K562 (cell line): ENCODE data around the gene FRAT1. TPM values are rescaled to one million over a fixed set of nuclear protein-coding genes. Genes with fewer than 3 reads are reported as not detected.
A peak's percentile ranks its signal among the peaks of the same experiment; 100 is the strongest.

Experiments used
- ATAC-seq: fragments of 200-7000 bp; cut with Tn5 transposase; 3 replicates; pipeline ENCODE4 v1.9.1; 2020; ENCODE audit warnings: moderate library complexity
- Bru-seq: library from RNA; stranded (reverse); fragments of 400-500 nt; gene quantifications from one replicate; lab custom pipeline; 2021; lab: Mats Ljungman, UMichigan
- BruChase-seq, 2 experiments: library from RNA; stranded (reverse); fragments of 400-500 nt; gene quantifications; one replicate each; lab custom pipeline; 2021; lab: Mats Ljungman, UMichigan
- BruUV-seq: library from RNA; stranded (reverse); fragments of 400-500 nt; replicated peaks from 2 replicates; lab custom pipeline; 2021; lab: Mats Ljungman, UMichigan
- CTCF ChIA-PET: fragments of 300-600 bp; formaldehyde crosslinking; extraction: SDS; loops from one replicate; lab custom pipeline; 2021; ENCODE audit warnings: low intra/inter-chr PET ratio; lab: Yijun Ruan, JAX
- POLR2A ChIA-PET: fragments of 300-600, 350-650 bp; sonication (Branson Sonifier 250); formaldehyde crosslinking; extraction: SDS; loops from one replicate; lab custom pipeline; 2021; ENCODE audit warnings: antibody characterized with exemption, inconsistent platforms; lab: Yijun Ruan, JAX
- DNase-seq, 4 experiments: peaks; one replicate each; pipeline versions ENCODE4 v3.0.0 to v3.0.0-alpha.2; 2011 to 2018; ENCODE audit warnings: low spot score in 3 of 4, mixed read lengths in 3 of 4; ENCODE audit errors: extremely low read depth in 1 of 4
- FAIRE-seq: peaks from 2 replicates; lab custom pipeline; 2011; peaks lifted over from hg19 to GRCh38; lab: Jason Lieb, UNC
- H2AFZ ChIP-seq: 2 replicates; pipeline ENCODE4 v1.6.0; 2011; ENCODE audit warnings: low read depth, low read length, control low read depth, inconsistent platforms
- H3K27ac ChIP-seq: fragments of 200-600 bp; 3 replicates; pipeline ENCODE4 v1.8.0; 2011; ENCODE audit warnings: low read depth, mild to moderate bottlenecking, control low read depth, inconsistent platforms, low read length, moderate library complexity, mixed read lengths; ENCODE audit errors: extremely low read depth
- H3K27me3 ChIP-seq, 2 experiments: fragments of 300-600 bp in 1 of 2; 2 replicates in 1 of 2; 3 replicates in 1 of 2; pipeline versions ENCODE4 v1.6.0 to v1.8.0; 2011; ENCODE audit warnings: inconsistent platforms in 2 of 2, low read length in 2 of 2, mild to moderate bottlenecking in 1 of 2, mixed read lengths in 1 of 2, moderate library complexity in 1 of 2; ENCODE audit not compliant: control insufficient read depth in 2 of 2, insufficient read depth in 2 of 2
- H3K36me3 ChIP-seq: fragments of 300-600 bp; 3 replicates; pipeline ENCODE4 v1.8.0; 2011; ENCODE audit warnings: mild to moderate bottlenecking, low read length, inconsistent platforms; ENCODE audit not compliant: control insufficient read depth, insufficient read depth
- H3K4me1 ChIP-seq, 2 experiments: fragments of 200-600 bp in 1 of 2; replicated peaks in 1 of 2; 2 replicates in 1 of 2; 3 replicates in 1 of 2; pipeline versions ENCODE4 v1.5.1 to v1.8.0; 2011; ENCODE audit warnings: inconsistent platforms in 2 of 2, low read length in 2 of 2, mild to moderate bottlenecking in 1 of 2, mixed read lengths in 1 of 2, moderate library complexity in 1 of 2; ENCODE audit not compliant: control insufficient read depth in 2 of 2, insufficient read depth in 2 of 2
- H3K4me2 ChIP-seq: 2 replicates; pipeline ENCODE4 v1.6.1; 2011; ENCODE audit warnings: low read length, control low read depth, inconsistent platforms, mixed read lengths; ENCODE audit not compliant: insufficient read depth
- H3K4me3 ChIP-seq: fragments of 200-600 bp; sonication (generic), shearing (Covaris generic); 2 replicates; pipeline ENCODE4 v1.5.1; 2016; ENCODE audit warnings: control low read depth, inconsistent platforms
- H3K79me2 ChIP-seq: fragments of 200-600 bp; 3 replicates; pipeline ENCODE4 v1.8.0; 2011; ENCODE audit warnings: low read length, inconsistent platforms; ENCODE audit not compliant: control insufficient read depth, insufficient read depth
- H3K9ac ChIP-seq, 2 experiments: 2 replicates each; pipeline versions ENCODE4 v1.6.0 to v1.6.1; 2011; ENCODE audit warnings: low read depth in 2 of 2, low read length in 2 of 2, control low read depth in 1 of 2, inconsistent platforms in 1 of 2, mild to moderate bottlenecking in 1 of 2, mixed read lengths in 1 of 2; ENCODE audit not compliant: insufficient read depth in 1 of 2
- H3K9me1 ChIP-seq: one replicate; pipeline ENCODE4 v1.6.0; 2011; ENCODE audit warnings: inconsistent platforms, mild to moderate bottlenecking, low read length, moderate library complexity; ENCODE audit not compliant: control insufficient read depth, insufficient read depth
- H3K9me3 ChIP-seq: replicated peaks from 2 replicates; pipeline ENCODE4 v1.5.1; 2011; ENCODE audit warnings: low read depth, low read length, inconsistent platforms; ENCODE audit not compliant: control insufficient read depth, insufficient read depth
- H4K20me1 ChIP-seq: replicated peaks from 2 replicates; pipeline ENCODE4 v1.6.1; 2011; ENCODE audit warnings: low read length, inconsistent platforms, mixed read lengths; ENCODE audit not compliant: control insufficient read depth, insufficient read depth
- BRF1 ChIP-seq: IDR thresholded peaks from 3 replicates; pipeline ENCODE4 v1.6.1; 2011; ENCODE audit warnings: borderline replicate concordance, mild to moderate bottlenecking; ENCODE audit not compliant: insufficient read length; ENCODE audit errors: extremely low read depth
- EZH2 ChIP-seq: IDR thresholded peaks from 2 replicates; pipeline ENCODE4 v1.6.1; 2012; ENCODE audit warnings: low read depth, mild to moderate bottlenecking, inconsistent platforms, low read length, borderline replicate concordance
- GTF2F1 ChIP-seq: IDR thresholded peaks from 2 replicates; pipeline ENCODE4 v1.6.1; 2011; ENCODE audit warnings: low read depth, low read length, improper control_type of control experiment
- KAT8 ChIP-seq: fragments of 450-650 bp; IDR thresholded peaks from 2 replicates; pipeline ENCODE4 v1.6.1; 2016; ENCODE audit warnings: low read depth, mild to moderate bottlenecking
- MAZ ChIP-seq, 2 experiments: fragments of 450-650 bp in 1 of 2; sonication (generic) in 1 of 2; formaldehyde crosslinking; IDR thresholded peaks in 1 of 2; conservative IDR thresholded peaks in 1 of 2; 2 replicates each; pipeline versions ENCODE4 v1.4.0 to v1.5.0; 2020; ENCODE audit warnings: mild to moderate bottlenecking in 1 of 2, missing genetic modification reagents in 1 of 2
- MLLT1 ChIP-seq, 2 experiments: fragments of 450-650 bp; IDR thresholded peaks; 2 replicates each; pipeline ENCODE4 v1.6.1; 2016
- NFRKB ChIP-seq: fragments of 450-650 bp; IDR thresholded peaks from 2 replicates; pipeline ENCODE4 v1.6.1; 2016; ENCODE audit warnings: low read depth
- POLR2G ChIP-seq: fragments of 200-400 bp; formaldehyde crosslinking; IDR thresholded peaks from 2 replicates; pipeline ENCODE4 v1.6.1; 2017; ENCODE audit warnings: low read depth, mild to moderate bottlenecking, antibody characterized with exemption, low read length, moderate library complexity
- POLR2H ChIP-seq: IDR thresholded peaks from 2 replicates; pipeline ENCODE4 v1.6.1; 2016; ENCODE audit warnings: missing genetic modification characterization, low read depth, mild to moderate bottlenecking, control low read depth, missing compliant biosample characterization, moderate library complexity
- SUPT5H ChIP-seq: fragments of 450-650 bp; IDR thresholded peaks from 2 replicates; pipeline ENCODE4 v1.6.1; 2016
- TARDBP ChIP-seq: fragments of 450-650 bp; IDR thresholded peaks from 2 replicates; pipeline ENCODE4 v1.6.1; 2016
- TGIF2 ChIP-seq: sonication (generic); formaldehyde crosslinking; IDR thresholded peaks from 2 replicates; pipeline ENCODE4 v1.8.1; 2022; ENCODE audit warnings: mild to moderate bottlenecking, missing genetic modification reagents, moderate library complexity
- ZFP30 ChIP-seq: fragments of 250-450 bp; sonication (Bioruptor Pico); IDR thresholded peaks from 2 replicates; pipeline ENCODE4 v1.8.0; 2022; ENCODE audit warnings: moderate library complexity, mild to moderate bottlenecking, inconsistent platforms, borderline replicate concordance
- ZNF668 ChIP-seq: fragments of 250-450 bp; sonication (Bioruptor Pico); IDR thresholded peaks from 2 replicates; pipeline ENCODE4 v1.8.0; 2022; ENCODE audit warnings: mild to moderate bottlenecking, inconsistent platforms
- ZZZ3 ChIP-seq: fragments of 450-650 bp; IDR thresholded peaks from 2 replicates; pipeline ENCODE4 v1.6.1; 2016; ENCODE audit warnings: antibody characterized with exemption, mild to moderate bottlenecking, moderate library complexity
- WGBS: fragments of 100-300 bp; shearing (Covaris generic); methylation state at CpG from one replicate; pipeline ENCODE4 v1.1.6; 2016; ENCODE audit warnings: low coverage, mixed read lengths; ENCODE audit not compliant: insufficient coverage; ENCODE audit errors: missing lambda C conversion rate; 5-methylcytosine and 5-hydroxymethylcytosine counted together
- in situ Hi-C: fragments of 300-500 bp; cut with MboI; formaldehyde crosslinking; loops from 4 replicates; pipeline ENCODE4 v1.15.0; 2018; ENCODE audit warnings: inconsistent platforms, mixed read lengths
- intact Hi-C: fragments of 100-400 bp; cut with micrococcal nuclease; formaldehyde crosslinking; loops from 2 replicates; pipeline ENCODE4 v1.14.2; 2022
- long read RNA-seq, 3 experiments: library from polyadenylated mRNA in 2 of 3; library from RNA in 1 of 3; unstranded in 2 of 3; stranded (forward) in 1 of 3; transcript quantifications; one replicate each; pipeline ENCODE4 v2.0.0, GENCODE V29; 2019 to 2022
- polyA minus RNA-seq, 3 experiments: library from RNA; depleted of rRNA, polyadenylated mRNA; stranded (reverse); fragments of >200 nt; gene quantifications; 2 replicates each; pipeline ENCODE4 v1.2.3, GENCODE V29; 2011
- polyA plus RNA-seq, 8 experiments: library from polyadenylated mRNA; depleted of rRNA in 4 of 8; stranded (reverse) in 5 of 8; unstranded in 3 of 8; fragments of >200 nt; fragmentation: Nextera tagmentation in 2 of 8; fragmentation: Illumina TruSeq in 1 of 8; extraction: Ambion mirVana in 2 of 8; extraction: Trizol in 1 of 8; gene quantifications; 2 replicates each; pipeline versions ENCODE4 v1.2.1 to v1.2.3, GENCODE V29; 2011 to 2014; ENCODE audit warnings: inconsistent platforms in 1 of 8, missing spikeins in 1 of 8
- total RNA-seq, 7 experiments: library from RNA; depleted of rRNA in 6 of 7; stranded (reverse); fragments of >200 nt in 6 of 7; fragmentation: Illumina TruSeq in 2 of 7; extraction: Trizol in 2 of 7; gene quantifications; 2 replicates each; pipeline versions ENCODE4 v1.2.1 to v1.2.3, GENCODE V29; 2011 to 2021; ENCODE audit warnings: low replicate concordance in 1 of 7

FRAT1 gene, protein sequence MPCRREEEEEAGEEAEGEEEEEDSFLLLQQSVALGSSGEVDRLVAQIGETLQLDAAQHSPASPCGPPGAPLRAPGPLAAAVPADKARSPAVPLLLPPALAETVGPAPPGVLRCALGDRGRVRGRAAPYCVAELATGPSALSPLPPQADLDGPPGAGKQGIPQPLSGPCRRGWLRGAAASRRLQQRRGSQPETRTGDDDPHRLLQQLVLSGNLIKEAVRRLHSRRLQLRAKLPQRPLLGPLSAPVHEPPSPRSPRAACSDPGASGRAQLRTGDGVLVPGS
- total RNA-seq (2011; cell fraction: chromatin; rRNA removed; ENCODE audit: low replicate concordance): 1.5 and 3.3 TPM in 2 replicates
- 3.5 and 5.1 TPM in 2 replicates for total RNA-seq (2011; cell fraction: nucleolus; rRNA removed)
- 2.3 and 2.4 TPM in 2 replicates for total RNA-seq (2011; cell fraction: nucleoplasm; rRNA removed)
- total RNA-seq (2014; rRNA removed) (2.4 and 2.7 TPM in 2 replicates), total RNA-seq (2014; rRNA removed; fragmentation: Illumina TruSeq; extraction: Trizol) (1.4 and 1.7 TPM in 2 replicates), total RNA-seq (2015; rRNA removed; fragmentation: Illumina TruSeq; extraction: Trizol) (1.4 and 1.6 TPM in 2 replicates), total RNA-seq (2021) (4.6 and 4.7 TPM in 2 replicates), polyA plus RNA-seq (2011; rRNA removed) (1.2 and 1.3 TPM in 2 replicates), polyA plus RNA-seq (2014; fragmentation: Illumina TruSeq; extraction: Trizol) (0.67 and 1.7 TPM in 2 replicates), polyA plus RNA-seq (2014; fragmentation: Nextera tagmentation; extraction: Ambion mirVana) (under 1 TPM; 0.11 to 0.17 TPM), polyA plus RNA-seq (2014; rRNA removed) (2.3 and 2.4 TPM in 2 replicates), polyA minus RNA-seq (2011; rRNA and poly(A)+ RNA removed) (1.6 and 2.6 TPM in 2 replicates), Bru-seq, nascent RNA (percentile 67 among the genes with signal in this experiment), BruChase-seq, experiment 1, labeled RNA remaining after a 2-hour chase (percentile 48 among the genes with signal in this experiment), BruChase-seq, experiment 2, labeled RNA remaining after a 6-hour chase (percentile 45 among the genes with signal in this experiment)
- polyA plus RNA-seq (2011; cell fraction: cytosol; rRNA removed): 1.0 and 2.9 TPM in 2 replicates
- polyA plus RNA-seq (2011; cell fraction: nucleus; rRNA removed): 2.0 and 2.1 TPM in 2 replicates
- 2.8 and 3.2 TPM in 2 replicates for polyA plus RNA-seq (2012)
- polyA minus RNA-seq (2011; cell fraction: cytosol; rRNA and poly(A)+ RNA removed): 3.1 and 3.4 TPM in 2 replicates
- polyA minus RNA-seq (2011; cell fraction: nucleus; rRNA and poly(A)+ RNA removed): 3.8 and 5.1 TPM in 2 replicates
- long read RNA-seq, experiment 1, transcript FRAT1-201 (1 exons, 2,649 nt): major isoform, 25 of 25 reads
- long read RNA-seq, experiment 1, partial matches to known transcripts: 0 of 25 reads
- long read RNA-seq, experiment 1, other reads (novel, unspliced or antisense): 0 of 25 reads
- long read RNA-seq, experiment 2, partial matches to known transcripts: 0 of 4 reads
- long read RNA-seq, experiment 2, other reads (novel, unspliced or antisense): 0 of 4 reads
- long read RNA-seq, experiment 3: 0 reads

DNA sequence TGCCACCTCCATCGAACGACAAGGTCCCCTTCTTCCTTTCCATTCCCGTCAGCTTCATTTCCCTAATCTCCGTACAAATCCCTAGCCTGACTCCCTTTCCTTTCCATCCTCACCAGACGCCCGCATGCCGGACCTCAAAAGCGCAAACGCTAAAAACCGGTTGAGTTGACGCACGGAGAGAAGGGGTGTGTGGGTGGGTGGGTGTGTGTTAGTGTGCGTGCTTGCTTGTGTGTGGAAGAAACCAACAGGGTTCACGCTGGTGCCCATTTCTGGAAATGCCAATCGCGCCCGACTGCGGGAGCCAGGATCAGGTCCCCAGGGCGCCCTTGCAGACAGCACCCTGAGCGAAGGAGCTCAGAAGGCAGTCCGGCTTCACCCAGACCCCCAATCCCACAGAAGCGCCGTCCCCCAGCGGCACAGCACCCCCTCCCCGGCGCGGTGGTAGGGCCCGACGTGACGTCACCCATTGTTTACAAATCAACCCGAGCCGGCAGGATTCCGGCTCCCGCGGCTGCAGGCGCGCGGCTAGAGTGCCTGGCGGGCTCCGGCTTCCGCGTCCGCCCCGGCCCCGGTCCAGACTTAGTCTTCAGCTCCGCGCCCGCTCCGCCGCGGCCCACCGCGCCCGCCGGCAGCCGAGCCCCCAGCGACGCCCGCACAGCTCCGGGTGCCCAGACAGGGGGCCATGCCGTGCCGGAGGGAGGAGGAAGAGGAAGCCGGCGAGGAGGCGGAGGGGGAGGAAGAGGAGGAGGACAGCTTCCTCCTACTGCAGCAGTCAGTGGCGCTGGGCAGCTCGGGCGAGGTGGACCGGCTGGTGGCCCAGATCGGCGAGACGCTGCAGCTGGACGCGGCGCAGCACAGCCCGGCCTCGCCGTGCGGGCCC is at the start of gene FRAT1:
Gene FRAT1 (plus strand): TSS at position 500 of the 880 bp plus-strand sequence. CDS start 183 bp downstream, at position 683.
- DNase-seq (peak; percentile 70 to 90 (median 76)), FAIRE-seq (peak; percentile 91), ATAC-seq (peak; percentile 86)
- Histone ChIP-seq H3K9me3 (no peaks in the 10 kb centered on the region), H2AFZ (peak within 1 kb of the TSS; percentile 100), H3K79me2 (peaks cover 9% of the 10 kb centered on the region; the same call in 1 of the 3 replicates), H3K27me3 (no peaks in the 10 kb centered on the region), H3K9me1 (no peaks in the 10 kb centered on the region), H3K36me3 (no peaks in the 10 kb centered on the region), H3K9ac (peak within 1 kb of the TSS; percentile 99 to 100), H3K4me2 (peak within 1 kb of the TSS; percentile 97), H3K4me3 (peak within 1 kb of the TSS; percentile 75), H3K4me1 (peaks cover 7 to 25% of the 10 kb centered on the region in 2 experiments), H3K27ac (peak within 1 kb of the TSS; percentile 100), H4K20me1 (no peaks in the 10 kb centered on the region)
- ChIA-PET POLR2A (interaction anchor here (0.6 to 1.5 kb wide), 7 partner anchors 8 to 110 kb away, joined by 3 to 9 read pairs (median 3); partner anchors contain the start of gene FRAT2), CTCF (no interaction called here)
- in situ Hi-C loops (no loop called here), intact Hi-C loops (no loop called here)
- under 1% methylated on average over 30 of the region's 79 CpGs for WGBS
- no TSS peak for BruUV-seq
- TF ChIP-seq ZNF668 (CRISPR knock-in tag) (no peak), TARDBP (no peak), POLR2H (no peak), EZH2 (no peak), ZZZ3 (no peak), NFRKB (0 out of 2 replicates have a peak, but pooled peaks have one; percentile 27), TGIF2 (CRISPR knock-in tag) (no peak), SUPT5H (0 out of 2 replicates have a peak, but pooled peaks have one; percentile 38), MLLT1 (IDR thresholded peaks at IDR 0.05) (no peak), ZFP30 (CRISPR knock-in tag) (no peak), POLR2G (peak; percentile 93), BRF1 (no peak), GTF2F1 (no peak), MAZ (CRISPR knock-in tag; conservative IDR thresholded peaks at IDR 0.05 in 1 of 2, IDR thresholded peaks at IDR 0.05 in 1 of 2) (peak; percentile 40 to 64; a peak in 3 of 4 replicates), KAT8 (no peak)
